Liver (tissue), 9 donors: Measurements from ENCODE around the gene LCMT1. TPM values are rescaled to one million over a fixed set of nuclear protein-coding genes. Genes with fewer than 3 reads are reported as not detected.

Experiments used
- DNase-seq: peaks from one replicate; pipeline ENCODE4 v3.0.0-alpha.2; 2017; ENCODE audit warnings: low spot score
- H3K27ac ChIP-seq, 2 donors: one replicate each; pipeline ENCODE4 v1.7.0; 2013; ENCODE audit warnings: inconsistent platforms in 2 of 2, low read length in 2 of 2, control low read depth in 1 of 2, low read depth in 1 of 2, mild to moderate bottlenecking in 1 of 2
- H3K27me3 ChIP-seq, 4 donors: one replicate each; pipeline versions ENCODE4 v1.6.1 to v1.7.0; 2013; ENCODE audit warnings: low read length in 3 of 4, inconsistent platforms in 1 of 4, mild to moderate bottlenecking in 1 of 4, moderate library complexity in 1 of 4; ENCODE audit not compliant: control insufficient read depth in 4 of 4, insufficient read depth in 4 of 4
- H3K36me3 ChIP-seq, 4 donors: one replicate each; pipeline versions ENCODE4 v1.6.1 to v1.7.0; 2013; ENCODE audit warnings: low read length in 3 of 4, mild to moderate bottlenecking in 3 of 4, low read depth in 1 of 4, moderate library complexity in 1 of 4; ENCODE audit not compliant: control insufficient read depth in 4 of 4, insufficient read depth in 3 of 4
- H3K4me1 ChIP-seq, 4 donors: one replicate each; pipeline versions ENCODE4 v1.6.1 to v1.7.0; 2013; ENCODE audit warnings: low read length in 3 of 4, mild to moderate bottlenecking in 3 of 4, moderate library complexity in 1 of 4; ENCODE audit not compliant: control insufficient read depth in 4 of 4, insufficient read depth in 4 of 4
- H3K4me3 ChIP-seq, 3 donors: one replicate each; pipeline versions ENCODE4 v1.6.1 to v1.7.0; 2013; ENCODE audit warnings: low read length in 3 of 3, control low read depth in 1 of 3, low read depth in 1 of 3, mild to moderate bottlenecking in 1 of 3
- H3K9ac ChIP-seq, 2 donors: one replicate each; pipeline ENCODE4 v1.7.0; 2013; ENCODE audit warnings: low read length in 2 of 2, mild to moderate bottlenecking in 2 of 2, moderate library complexity in 2 of 2, control low read depth in 1 of 2, low read depth in 1 of 2
- H3K9me3 ChIP-seq, 4 donors: one replicate each; pipeline versions ENCODE4 v1.6.1 to v1.7.0; 2013; ENCODE audit warnings: low read length in 3 of 4; ENCODE audit not compliant: control insufficient read depth in 4 of 4
- EGR1 ChIP-seq, 2 donors: IDR thresholded peaks; 2 replicates each; pipeline ENCODE4 v1.6.1; 2016 to 2018; ENCODE audit warnings: antibody characterized with exemption in 2 of 2, low read depth in 2 of 2
- FOXA1 ChIP-seq: IDR thresholded peaks from 2 replicates; pipeline ENCODE4 v1.6.1; 2016; ENCODE audit warnings: antibody characterized with exemption
- FOXA2 ChIP-seq: IDR thresholded peaks from 2 replicates; pipeline ENCODE4 v1.6.1; 2016; ENCODE audit warnings: antibody characterized with exemption
- HNF4A ChIP-seq, 2 donors: conservative IDR thresholded peaks; 2 replicates each; pipeline ENCODE4 v1.6.1; 2016; ENCODE audit warnings: antibody characterized with exemption in 2 of 2, mild to moderate bottlenecking in 2 of 2
- HNF4G ChIP-seq: IDR thresholded peaks from 2 replicates; pipeline ENCODE4 v1.6.1; 2016; ENCODE audit warnings: antibody characterized with exemption
- JUND ChIP-seq, 2 donors: IDR thresholded peaks; 2 replicates each; pipeline ENCODE4 v1.6.1; 2016; ENCODE audit warnings: antibody characterized with exemption in 2 of 2
- NR2F2 ChIP-seq: IDR thresholded peaks from 2 replicates; pipeline ENCODE4 v1.6.1; 2016; ENCODE audit warnings: antibody characterized with exemption
- RAD21 ChIP-seq, 2 donors: IDR thresholded peaks; 2 replicates each; pipeline ENCODE4 v1.6.1; 2016; ENCODE audit warnings: antibody characterized with exemption in 2 of 2, mild to moderate bottlenecking in 2 of 2
- RXRA ChIP-seq, 2 donors: IDR thresholded peaks; 2 replicates each; pipeline ENCODE4 v1.6.1; 2017 to 2018; ENCODE audit warnings: antibody characterized with exemption in 2 of 2, mild to moderate bottlenecking in 1 of 2
- SP1 ChIP-seq: IDR thresholded peaks from 2 replicates; pipeline ENCODE4 v1.6.1; 2018; ENCODE audit warnings: antibody characterized with exemption, mild to moderate bottlenecking
- TAF1 ChIP-seq: conservative IDR thresholded peaks from 2 replicates; pipeline ENCODE4 v1.6.1; 2016; ENCODE audit warnings: antibody characterized with exemption, mild to moderate bottlenecking
- YY1 ChIP-seq: IDR thresholded peaks from 2 replicates; pipeline ENCODE4 v1.6.1; 2016; ENCODE audit warnings: antibody characterized with exemption, mild to moderate bottlenecking
- WGBS: extraction: QIAGEN DNeasy Blood & Tissue Kit; methylation state at CpG from one replicate; pipeline ENCODE4 v1.1.7; 2013; 5-methylcytosine and 5-hydroxymethylcytosine counted together
- polyA plus RNA-seq, 2 donors: library from polyadenylated mRNA; stranded (reverse) in 1 of 2; unstranded in 1 of 2; fragments of 200-250 nt in 1 of 2; fragments of >200 nt in 1 of 2; fragmentation: Nextera tagmentation in 1 of 2; extraction: Ambion mirVana in 1 of 2; gene quantifications; one replicate each; pipeline versions ENCODE4 v1.2.1 to v1.2.3, GENCODE V29; 2013 to 2015
- total RNA-seq, 2 donors: library from RNA; depleted of rRNA; stranded (reverse); fragments of >200 nt; gene quantifications; one replicate each; pipeline ENCODE4 v1.2.3, GENCODE V29; 2014
- TF ChIP-seq, protein P1 (sequence below): IDR thresholded peaks from 2 replicates; pipeline ENCODE4 v1.6.1; 2016; ENCODE audit warnings: antibody characterized with exemption
- TF ChIP-seq, protein P2 (sequence below): IDR thresholded peaks from 2 replicates; pipeline ENCODE4 v1.6.1; 2016; ENCODE audit warnings: antibody characterized with exemption
- TF ChIP-seq, protein P3 (sequence below): IDR thresholded peaks from 2 replicates; pipeline ENCODE4 v1.6.1; 2016; ENCODE audit warnings: antibody characterized with exemption
- TF ChIP-seq, protein P4 (sequence below): IDR thresholded peaks from 2 replicates; pipeline ENCODE4 v1.6.1; 2016; ENCODE audit warnings: antibody characterized with exemption, mild to moderate bottlenecking
- TF ChIP-seq, protein P5 (sequence below): fragments of 150-350 bp; IDR thresholded peaks from 2 replicates; pipeline ENCODE4 v1.5.1; 2017; ENCODE audit warnings: improper control_type of control experiment, low read depth, low read length; ENCODE audit not compliant: missing input control
- donor health status: healthy.
- donor health status: healthy.
- donor health status: healthy.
- donor health status: healthy.
- donor health status: healthy.

The LCMT1 gene
- total and polyA plus RNA-seq, 4 donors: 4.8 to 8.2 (median 6.6) TPM

DNA sequence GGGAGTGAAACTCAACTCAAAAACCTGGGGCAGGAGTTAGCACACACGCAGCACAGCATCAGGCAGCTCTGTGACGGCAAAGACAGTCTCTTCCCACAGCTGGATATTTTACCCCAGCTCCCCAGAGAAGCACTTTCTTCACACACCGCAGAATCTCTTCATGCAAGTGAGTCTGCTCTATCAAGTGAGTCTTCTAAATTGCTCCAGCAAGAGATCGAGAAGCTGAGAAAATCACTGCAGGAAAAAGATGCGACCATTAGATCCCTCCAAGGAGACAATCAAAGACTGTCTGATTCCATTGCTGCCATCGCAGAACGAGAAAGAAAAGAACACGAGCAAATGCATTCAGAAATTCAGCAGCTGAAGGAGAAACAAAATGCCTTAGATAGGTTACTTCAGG is 16.9 kb upstream of the LCMT1 start:
- H3K27me3 ChIP-seq: no peaks in the 10 kb centered on the region
- DNase-seq: no peak
- no peaks in the 10 kb centered on the region for H3K4me1 ChIP-seq
- H3K36me3 ChIP-seq: no peaks in the 10 kb centered on the region
- 71% methylated on average over 8 of the region's 8 CpGs for WGBS
- no peak overlapping the region for H3K4me3 ChIP-seq
- no peak for TF ChIP-seq HNF4A (conservative IDR thresholded peaks at IDR 0.05)
- H3K9ac ChIP-seq: no peak overlapping the region
- H3K27ac ChIP-seq: no peak overlapping the region
- H3K9me3 ChIP-seq: no peaks in the 10 kb centered on the region

DNA sequence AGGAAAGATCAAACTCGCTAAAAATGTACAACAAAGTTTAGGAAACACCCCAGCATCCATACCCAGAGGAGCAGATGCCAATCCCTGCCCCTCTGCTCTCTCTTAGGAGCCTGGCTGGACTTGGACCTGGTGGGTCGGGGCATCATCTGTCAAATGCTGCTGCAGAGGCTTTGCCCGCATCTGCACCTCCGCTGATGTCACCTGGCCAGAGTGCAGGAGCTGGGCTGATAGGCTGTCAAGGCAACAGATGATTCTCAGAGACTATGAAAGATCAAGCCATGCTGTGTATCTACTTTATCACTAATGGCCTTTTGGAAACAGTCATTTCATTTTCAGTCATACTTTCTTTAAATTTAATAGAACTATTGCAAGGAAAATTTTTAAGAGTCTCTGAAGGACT is 15.9 kb upstream of the LCMT1 start:
- H3K4me1 ChIP-seq: no peaks in the 10 kb centered on the region
- WGBS: 56% methylated on average over 4 of the region's 4 CpGs
- H3K9me3 ChIP-seq: no peaks in the 10 kb centered on the region
- H3K9ac ChIP-seq: no peak overlapping the region
- TF ChIP-seq RXRA (IDR thresholded peaks at IDR 0.05): no peak
- no peak for TF ChIP-seq SP1
- no peak for TF ChIP-seq RAD21 (IDR thresholded peaks at IDR 0.05)
- TF ChIP-seq YY1: no peak
- no peak for TF ChIP-seq FOXA1
- no peak for TF ChIP-seq JUND (IDR thresholded peaks at IDR 0.05)
- TF ChIP-seq TAF1: no peak
- TF ChIP-seq, protein P1, sequence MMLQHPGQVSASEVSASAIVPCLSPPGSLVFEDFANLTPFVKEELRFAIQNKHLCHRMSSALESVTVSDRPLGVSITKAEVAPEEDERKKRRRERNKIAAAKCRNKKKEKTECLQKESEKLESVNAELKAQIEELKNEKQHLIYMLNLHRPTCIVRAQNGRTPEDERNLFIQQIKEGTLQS: no peak
- no peak for TF ChIP-seq EGR1 (IDR thresholded peaks at IDR 0.05; ENCODE audit: low read depth in 2 of 2)
- TF ChIP-seq, protein P2, sequence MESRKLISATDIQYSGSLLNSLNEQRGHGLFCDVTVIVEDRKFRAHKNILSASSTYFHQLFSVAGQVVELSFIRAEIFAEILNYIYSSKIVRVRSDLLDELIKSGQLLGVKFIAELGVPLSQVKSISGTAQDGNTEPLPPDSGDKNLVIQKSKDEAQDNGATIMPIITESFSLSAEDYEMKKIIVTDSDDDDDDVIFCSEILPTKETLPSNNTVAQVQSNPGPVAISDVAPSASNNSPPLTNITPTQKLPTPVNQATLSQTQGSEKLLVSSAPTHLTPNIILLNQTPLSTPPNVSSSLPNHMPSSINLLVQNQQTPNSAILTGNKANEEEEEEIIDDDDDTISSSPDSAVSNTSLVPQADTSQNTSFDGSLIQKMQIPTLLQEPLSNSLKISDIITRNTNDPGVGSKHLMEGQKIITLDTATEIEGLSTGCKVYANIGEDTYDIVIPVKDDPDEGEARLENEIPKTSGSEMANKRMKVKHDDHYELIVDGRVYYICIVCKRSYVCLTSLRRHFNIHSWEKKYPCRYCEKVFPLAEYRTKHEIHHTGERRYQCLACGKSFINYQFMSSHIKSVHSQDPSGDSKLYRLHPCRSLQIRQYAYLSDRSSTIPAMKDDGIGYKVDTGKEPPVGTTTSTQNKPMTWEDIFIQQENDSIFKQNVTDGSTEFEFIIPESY: no peak
- TF ChIP-seq FOXA2: no peak
- TF ChIP-seq NR2F2: no peak
- TF ChIP-seq, protein P3, sequence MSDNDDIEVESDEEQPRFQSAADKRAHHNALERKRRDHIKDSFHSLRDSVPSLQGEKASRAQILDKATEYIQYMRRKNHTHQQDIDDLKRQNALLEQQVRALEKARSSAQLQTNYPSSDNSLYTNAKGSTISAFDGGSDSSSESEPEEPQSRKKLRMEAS: no peak
- no peak for TF ChIP-seq HNF4G
- TF ChIP-seq, protein P4, sequence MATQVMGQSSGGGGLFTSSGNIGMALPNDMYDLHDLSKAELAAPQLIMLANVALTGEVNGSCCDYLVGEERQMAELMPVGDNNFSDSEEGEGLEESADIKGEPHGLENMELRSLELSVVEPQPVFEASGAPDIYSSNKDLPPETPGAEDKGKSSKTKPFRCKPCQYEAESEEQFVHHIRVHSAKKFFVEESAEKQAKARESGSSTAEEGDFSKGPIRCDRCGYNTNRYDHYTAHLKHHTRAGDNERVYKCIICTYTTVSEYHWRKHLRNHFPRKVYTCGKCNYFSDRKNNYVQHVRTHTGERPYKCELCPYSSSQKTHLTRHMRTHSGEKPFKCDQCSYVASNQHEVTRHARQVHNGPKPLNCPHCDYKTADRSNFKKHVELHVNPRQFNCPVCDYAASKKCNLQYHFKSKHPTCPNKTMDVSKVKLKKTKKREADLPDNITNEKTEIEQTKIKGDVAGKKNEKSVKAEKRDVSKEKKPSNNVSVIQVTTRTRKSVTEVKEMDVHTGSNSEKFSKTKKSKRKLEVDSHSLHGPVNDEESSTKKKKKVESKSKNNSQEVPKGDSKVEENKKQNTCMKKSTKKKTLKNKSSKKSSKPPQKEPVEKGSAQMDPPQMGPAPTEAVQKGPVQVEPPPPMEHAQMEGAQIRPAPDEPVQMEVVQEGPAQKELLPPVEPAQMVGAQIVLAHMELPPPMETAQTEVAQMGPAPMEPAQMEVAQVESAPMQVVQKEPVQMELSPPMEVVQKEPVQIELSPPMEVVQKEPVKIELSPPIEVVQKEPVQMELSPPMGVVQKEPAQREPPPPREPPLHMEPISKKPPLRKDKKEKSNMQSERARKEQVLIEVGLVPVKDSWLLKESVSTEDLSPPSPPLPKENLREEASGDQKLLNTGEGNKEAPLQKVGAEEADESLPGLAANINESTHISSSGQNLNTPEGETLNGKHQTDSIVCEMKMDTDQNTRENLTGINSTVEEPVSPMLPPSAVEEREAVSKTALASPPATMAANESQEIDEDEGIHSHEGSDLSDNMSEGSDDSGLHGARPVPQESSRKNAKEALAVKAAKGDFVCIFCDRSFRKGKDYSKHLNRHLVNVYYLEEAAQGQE: no peak
- TF ChIP-seq, protein P5, sequence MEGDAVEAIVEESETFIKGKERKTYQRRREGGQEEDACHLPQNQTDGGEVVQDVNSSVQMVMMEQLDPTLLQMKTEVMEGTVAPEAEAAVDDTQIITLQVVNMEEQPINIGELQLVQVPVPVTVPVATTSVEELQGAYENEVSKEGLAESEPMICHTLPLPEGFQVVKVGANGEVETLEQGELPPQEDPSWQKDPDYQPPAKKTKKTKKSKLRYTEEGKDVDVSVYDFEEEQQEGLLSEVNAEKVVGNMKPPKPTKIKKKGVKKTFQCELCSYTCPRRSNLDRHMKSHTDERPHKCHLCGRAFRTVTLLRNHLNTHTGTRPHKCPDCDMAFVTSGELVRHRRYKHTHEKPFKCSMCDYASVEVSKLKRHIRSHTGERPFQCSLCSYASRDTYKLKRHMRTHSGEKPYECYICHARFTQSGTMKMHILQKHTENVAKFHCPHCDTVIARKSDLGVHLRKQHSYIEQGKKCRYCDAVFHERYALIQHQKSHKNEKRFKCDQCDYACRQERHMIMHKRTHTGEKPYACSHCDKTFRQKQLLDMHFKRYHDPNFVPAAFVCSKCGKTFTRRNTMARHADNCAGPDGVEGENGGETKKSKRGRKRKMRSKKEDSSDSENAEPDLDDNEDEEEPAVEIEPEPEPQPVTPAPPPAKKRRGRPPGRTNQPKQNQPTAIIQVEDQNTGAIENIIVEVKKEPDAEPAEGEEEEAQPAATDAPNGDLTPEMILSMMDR: no peak
- no peak for TF ChIP-seq HNF4A (conservative IDR thresholded peaks at IDR 0.05)
- no peaks in the 10 kb centered on the region for H3K27me3 ChIP-seq
- no peak for DNase-seq
- no peak overlapping the region for H3K4me3 ChIP-seq
- no peak overlapping the region for H3K27ac ChIP-seq
- H3K36me3 ChIP-seq: no peaks in the 10 kb centered on the region
